ENCODE measurements around the gene RAI1.
"Not testable (repeated sequence)": the region's sequence is repeated elsewhere in the genome, so short reads cannot be mapped to it uniquely, and the experiment has no call there.

The RAI1 gene

DNA sequence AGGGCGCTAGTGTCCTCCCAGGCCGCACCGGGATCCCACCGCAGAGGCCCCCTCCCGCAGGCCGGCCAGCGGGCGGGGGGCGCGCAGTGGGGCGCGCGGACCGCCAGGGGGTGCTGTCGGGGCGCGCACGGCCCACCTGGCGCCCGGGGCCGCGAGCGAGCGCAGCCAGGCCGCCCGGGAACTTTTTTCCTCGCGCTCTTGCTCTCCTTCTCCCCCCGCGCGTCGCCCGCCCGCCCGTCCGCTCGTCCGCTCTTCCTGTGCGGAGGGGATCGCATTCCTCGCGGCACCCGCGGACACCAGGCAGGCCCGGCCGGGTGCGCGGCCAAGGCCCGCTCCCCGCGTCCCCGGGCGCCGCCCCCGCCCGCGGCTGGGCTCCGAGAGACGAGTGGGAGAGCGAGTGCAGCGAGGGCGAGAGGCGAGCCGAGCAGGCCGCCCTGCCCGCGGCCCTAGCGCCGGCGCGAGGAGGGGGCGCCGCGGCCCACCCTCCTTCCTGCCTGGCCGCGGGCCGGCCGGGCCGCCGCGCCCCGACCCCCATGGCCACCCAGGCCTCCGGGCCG lies at the start of gene RAI1:
TSS of gene RAI1 (plus strand) at position 272 of the 557 bp plus-strand sequence. CDS start 111,491 bp downstream, outside the sequence.
- peak within 1 kb of the TSS; percentile 99 for H3K27ac ChIP-seq

GRCh38 chr17:17632690-17633089 lies 48.6 kb upstream of the RAI1 start:
- not testable (repeated sequence) for H3K36me3 ChIP-seq, H3K4me3 ChIP-seq, H3K27ac ChIP-seq, H4K20me1 ChIP-seq, H3K9ac ChIP-seq, H3K27me3 ChIP-seq, H3K4me2 ChIP-seq
- peaks cover 19% of the 10 kb centered on the region for H3K4me1 ChIP-seq
- peaks cover 16% of the 10 kb centered on the region for H3K9me3 ChIP-seq

More for the DNA sequence above, at the start of gene RAI1:
- Histone ChIP-seq H3K9ac (peak within 1 kb of the TSS; percentile 98), H3K36me3 (peaks cover 6% of the 10 kb centered on the region; the same call in 1 of the 2 replicates), H3K4me3 (peak within 1 kb of the TSS; percentile 96), H3K4me1 (peaks cover 48% of the 10 kb centered on the region), H3K4me2 (peak within 1 kb of the TSS; percentile 99), H4K20me1 (peaks cover 31% of the 10 kb centered on the region), H3K9me3 (no peaks in the 10 kb centered on the region), H3K27me3 (no peaks in the 10 kb centered on the region)
- TF ChIP-seq Cebpa-rat (IDR thresholded peaks at IDR 0.05) = no peak

DNA sequence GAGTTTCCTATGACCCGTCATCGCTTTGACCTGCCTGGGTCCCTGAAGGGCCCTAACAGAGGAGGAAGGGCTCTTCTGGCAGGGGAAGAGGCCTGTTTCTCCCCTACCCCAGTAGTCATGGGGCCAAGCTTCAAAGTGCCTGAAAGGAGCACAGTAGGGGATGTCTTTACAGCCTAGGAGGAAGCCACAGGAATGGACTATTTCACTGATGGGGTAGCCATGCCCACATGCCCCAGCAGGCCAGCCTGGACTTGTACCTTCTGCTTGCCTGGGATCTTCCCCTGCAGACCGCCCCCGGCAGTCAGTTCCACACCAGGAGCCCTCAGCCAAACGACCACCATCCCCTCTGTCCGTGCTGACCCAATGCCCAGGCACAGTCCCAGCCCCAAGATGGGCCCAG lies 47.9 kb upstream of the RAI1 start:
- H3K27ac ChIP-seq = no peak overlapping the region
- no peak overlapping the region for H3K4me2 ChIP-seq

DNA sequence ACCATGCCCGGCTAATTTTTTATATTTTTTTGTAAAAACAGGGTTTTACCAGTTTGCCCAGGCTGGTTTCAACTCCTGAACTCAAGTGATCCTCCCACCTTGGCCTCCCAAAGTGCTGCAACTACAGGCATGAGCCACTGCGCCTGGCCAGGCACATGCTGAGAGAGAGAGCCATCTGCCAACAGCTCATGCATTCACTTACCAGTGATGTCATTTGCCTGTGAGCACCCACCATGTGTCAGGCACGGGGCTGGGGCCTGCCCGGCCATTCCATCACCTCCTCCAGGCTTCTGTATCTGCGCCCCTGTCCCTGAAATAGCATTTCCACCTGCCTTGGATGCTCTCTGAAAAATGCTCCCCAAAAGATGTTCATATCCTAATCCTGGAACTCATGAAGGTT lies 46.1 kb upstream of the RAI1 start:
- Histone ChIP-seq H4K20me1 (no peaks in the 10 kb centered on the region), H3K9me3 (peaks cover 16% of the 10 kb centered on the region), H3K4me1 (peaks cover 12% of the 10 kb centered on the region), H3K27me3 (no peaks in the 10 kb centered on the region), H3K9ac (no peak overlapping the region), H3K4me2 (no peak overlapping the region), H3K27ac (no peak overlapping the region), H3K36me3 (no peaks in the 10 kb centered on the region), H3K4me3 (no peak overlapping the region)
- no peak for TF ChIP-seq Cebpa-rat (IDR thresholded peaks at IDR 0.05)

More for the DNA sequence above, 47.9 kb upstream of the RAI1 start:
- no peak for TF ChIP-seq Cebpa-rat (IDR thresholded peaks at IDR 0.05)
- H3K36me3 ChIP-seq = no peaks in the 10 kb centered on the region
- peaks cover 16% of the 10 kb centered on the region for H3K9me3 ChIP-seq
- H3K4me3 ChIP-seq = no peak overlapping the region
- peaks cover 15% of the 10 kb centered on the region for H3K4me1 ChIP-seq
- no peaks in the 10 kb centered on the region for H4K20me1 ChIP-seq
- H3K27me3 ChIP-seq = no peaks in the 10 kb centered on the region
- no peak overlapping the region for H3K9ac ChIP-seq

DNA sequence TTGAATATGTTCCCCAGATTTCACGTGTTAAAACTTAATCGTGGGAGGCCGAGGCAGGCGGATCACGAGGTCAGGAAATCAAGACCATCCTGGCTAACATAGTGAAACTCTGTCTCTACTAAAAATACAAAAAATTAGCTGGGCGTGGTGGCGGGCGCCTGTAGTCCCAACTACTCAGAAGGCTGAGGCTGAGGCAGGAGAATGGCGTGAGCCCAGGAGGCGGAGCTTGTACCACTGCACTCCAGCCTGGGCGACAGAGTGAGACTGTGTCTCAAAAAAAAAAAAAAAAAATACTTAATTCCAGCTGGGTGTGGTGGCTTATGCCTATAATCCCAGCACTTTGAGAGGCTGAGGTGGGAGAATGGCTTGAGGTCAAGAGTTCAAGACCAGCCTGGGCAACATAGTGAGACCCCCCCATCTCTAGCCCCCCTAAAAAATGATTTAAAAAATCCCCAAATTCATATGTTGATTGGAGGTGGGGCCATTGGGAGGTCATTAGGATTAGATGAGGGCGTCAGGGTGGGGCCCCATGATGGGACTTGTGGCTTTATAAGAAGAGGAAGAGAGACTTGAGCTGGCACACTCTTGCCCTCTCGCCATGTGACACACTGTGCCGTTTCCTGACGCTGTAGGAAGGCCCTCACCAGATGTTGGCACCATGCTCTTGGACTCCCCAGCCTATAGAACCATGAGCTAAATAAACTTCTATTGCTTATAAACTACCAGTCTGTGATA lies 45.6 kb upstream of the RAI1 start:
- H3K36me3 ChIP-seq, H3K27ac ChIP-seq, H3K4me3 ChIP-seq, H4K20me1 ChIP-seq, H3K4me2 ChIP-seq, H3K27me3 ChIP-seq, H3K9ac ChIP-seq: not testable (repeated sequence)
- Histone ChIP-seq H3K4me1 (peaks cover 18% of the 10 kb centered on the region), H3K9me3 (peaks cover 16% of the 10 kb centered on the region)

DNA sequence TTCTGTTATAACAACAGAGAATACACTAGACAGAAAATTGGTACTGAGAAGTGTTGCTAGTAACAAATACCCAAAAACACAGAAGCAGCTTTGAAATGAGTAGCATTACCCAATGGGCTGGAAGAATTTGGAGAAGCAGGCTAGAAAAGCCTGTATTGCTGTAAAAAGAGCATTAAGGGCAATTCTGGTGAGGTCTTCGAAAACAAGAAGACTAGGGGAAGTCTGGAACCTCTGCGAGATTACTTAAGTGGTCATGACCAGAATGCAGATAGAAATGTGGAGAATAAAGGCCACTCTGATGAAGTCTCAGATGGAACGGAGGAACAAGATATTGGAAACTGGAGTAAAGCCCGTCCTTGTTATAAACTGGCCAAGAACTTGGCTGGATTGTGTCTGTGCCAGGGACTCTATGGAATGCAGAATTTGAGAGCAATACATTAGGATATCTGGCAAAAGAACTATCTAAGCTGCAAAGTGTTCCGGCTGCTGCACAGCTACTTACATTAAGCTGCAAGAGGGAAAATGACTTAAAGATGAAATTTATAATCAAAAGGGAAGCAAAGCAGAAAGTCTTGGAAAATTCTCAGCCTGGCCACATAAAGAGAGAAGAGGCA lies 44.9 kb upstream of the RAI1 start:
- no peaks in the 10 kb centered on the region for H4K20me1 ChIP-seq
- TF ChIP-seq Cebpa-rat (IDR thresholded peaks at IDR 0.05) = no peak
- no peaks in the 10 kb centered on the region for H3K36me3 ChIP-seq
- no peak overlapping the region for H3K4me3 ChIP-seq
- H3K4me1 ChIP-seq = peaks cover 25% of the 10 kb centered on the region
- H3K9me3 ChIP-seq = peaks cover 16% of the 10 kb centered on the region
- H3K9ac ChIP-seq = no peak overlapping the region
- H3K27me3 ChIP-seq = no peaks in the 10 kb centered on the region
- no peak overlapping the region for H3K27ac ChIP-seq
- H3K4me2 ChIP-seq = no peak overlapping the region

- Histone ChIP-seq H3K4me1 (peaks cover 32% of the 10 kb centered on the region), H3K9ac (no peak overlapping the region), H3K4me3 (no peak overlapping the region), H3K27me3 (no peaks in the 10 kb centered on the region), H4K20me1 (no peaks in the 10 kb centered on the region), H3K9me3 (0 out of 2 replicates have a peak, but pooled peaks cover under 1% of the 10 kb centered on the region), H3K27ac (no peak overlapping the region), H3K36me3 (no peaks in the 10 kb centered on the region), H3K4me2 (no peak overlapping the region)
- no peak for TF ChIP-seq Cebpa-rat (IDR thresholded peaks at IDR 0.05)
Observed at GRCh38 chr17:17638467-17638866, 42.8 kb upstream of the RAI1 start.

DNA sequence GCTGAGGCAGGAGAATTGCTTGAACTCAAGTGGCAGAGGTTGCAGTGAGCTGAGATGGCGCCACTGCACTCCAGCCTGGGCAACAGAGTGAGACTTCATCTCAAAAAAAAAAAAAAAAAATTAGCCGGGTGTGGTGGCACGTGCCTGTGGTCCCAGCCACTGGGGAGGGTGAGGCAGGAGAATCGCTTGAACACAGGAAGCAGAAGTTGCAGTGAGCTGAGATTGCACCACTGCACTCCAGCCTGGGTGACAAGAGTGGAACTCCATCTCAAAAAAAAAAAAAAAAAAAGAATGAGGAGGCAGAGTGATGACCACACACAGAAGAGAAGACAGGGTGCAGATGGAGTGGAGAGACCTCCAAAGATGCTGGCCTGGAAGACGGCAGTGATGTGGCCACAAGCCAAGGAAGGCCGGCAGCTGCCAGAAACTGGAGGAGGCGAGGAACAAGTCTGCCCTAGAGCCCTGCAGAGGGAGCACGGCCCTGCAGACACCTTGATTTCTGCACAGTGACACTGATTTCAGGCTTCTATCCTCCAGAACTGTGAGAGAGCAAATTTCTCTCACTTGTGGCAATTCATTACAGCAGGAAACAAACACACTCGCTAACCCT lies 41.5 kb upstream of the RAI1 start:
- peak overlapping the region; percentile 10; the same call in 1 of the 2 replicates for H3K4me2 ChIP-seq
- not testable (repeated sequence) for H3K9ac ChIP-seq, H3K27ac ChIP-seq, H4K20me1 ChIP-seq, H3K36me3 ChIP-seq, H3K27me3 ChIP-seq, H3K4me3 ChIP-seq, H3K9me3 ChIP-seq
- H3K4me1 ChIP-seq = peaks cover 32% of the 10 kb centered on the region

DNA sequence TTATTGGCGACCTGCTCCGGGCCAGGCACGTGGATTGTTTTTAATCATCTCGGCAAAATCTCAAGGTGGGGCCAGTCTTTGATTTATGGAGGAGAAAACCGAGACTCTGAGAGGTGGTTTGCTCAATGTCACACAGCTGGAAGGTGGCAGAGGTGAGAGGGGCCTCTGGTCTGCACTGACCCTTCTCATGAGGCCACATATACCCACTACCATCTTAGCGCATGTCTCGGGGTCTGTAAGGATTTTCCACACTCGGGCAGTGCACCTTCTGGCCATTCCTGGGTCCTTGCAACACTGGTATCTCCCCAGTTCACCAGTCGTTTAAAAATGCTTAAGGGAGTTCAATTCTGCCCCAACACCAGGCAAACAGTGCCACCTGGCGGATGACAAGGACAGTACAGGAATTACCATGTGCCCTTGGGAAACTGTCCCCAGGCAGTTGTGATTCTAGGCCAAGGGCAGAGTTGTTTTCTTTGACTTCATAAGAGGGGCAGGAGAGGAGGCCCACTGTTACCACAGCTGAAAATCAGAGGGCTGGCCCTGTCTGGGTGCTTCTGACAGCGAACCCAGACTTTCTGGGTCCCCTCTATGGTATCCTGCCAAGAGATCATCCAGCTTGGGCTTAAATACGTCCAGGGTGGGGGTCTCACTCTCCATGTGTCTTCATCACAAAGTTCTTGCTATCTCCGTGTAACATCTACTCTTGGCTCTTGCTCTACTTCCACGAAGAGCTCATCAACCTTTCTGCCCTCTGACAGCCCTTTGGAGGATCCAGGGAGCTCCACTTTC lies 39.4 kb upstream of the RAI1 start:
- Histone ChIP-seq H3K9me3 (peaks cover 8% of the 10 kb centered on the region), H3K4me1 (peaks cover 27% of the 10 kb centered on the region), H3K4me2 (no peak overlapping the region), H3K27me3 (no peaks in the 10 kb centered on the region), H3K9ac (no peak overlapping the region), H3K36me3 (no peaks in the 10 kb centered on the region), H3K4me3 (no peak overlapping the region), H3K27ac (no peak overlapping the region), H4K20me1 (no peaks in the 10 kb centered on the region)
- TF ChIP-seq Cebpa-rat (IDR thresholded peaks at IDR 0.05) = no peak

DNA sequence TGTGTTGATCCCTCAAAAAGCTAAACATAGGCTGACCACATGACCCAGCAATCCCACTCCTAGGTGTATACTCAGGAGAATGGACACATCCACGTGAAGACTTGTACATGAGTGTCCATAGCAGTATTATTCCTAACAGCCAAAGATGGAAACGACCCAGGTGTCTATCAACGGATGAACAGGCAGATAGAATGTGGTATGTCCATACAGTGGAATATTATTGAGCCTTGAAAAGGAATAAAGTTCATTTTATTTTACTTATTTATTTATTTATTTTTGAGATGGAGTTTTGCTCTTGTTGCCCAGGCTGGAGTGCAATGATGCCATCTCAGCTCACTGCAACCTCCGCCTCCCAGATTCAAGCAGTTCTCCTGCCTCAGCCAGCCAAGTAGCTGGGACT lies 36.1 kb upstream of the RAI1 start:
- H3K4me2 ChIP-seq, H3K27ac ChIP-seq, H3K36me3 ChIP-seq: not testable (repeated sequence)

More for the DNA sequence above, 36.1 kb upstream of the RAI1 start:
- not testable (repeated sequence) for H3K9ac ChIP-seq, H3K9me3 ChIP-seq, H3K27me3 ChIP-seq, H3K4me3 ChIP-seq, H4K20me1 ChIP-seq
- H3K4me1 ChIP-seq = peaks cover 20% of the 10 kb centered on the region

Measured in BLaER1 (cell line).